Esophagus squamous epithelium (tissue), 4 donors: Measurements from ENCODE around the gene CATSPER4.

ENCODE experiments used
- POLR2A ChIP-seq, 4 donors: fragments of 450-650 bp; IDR thresholded peaks; one replicate each; pipeline ENCODE4 v1.6.1; 2017; ENCODE audit warnings: antibody characterized with exemption in 4 of 4, mild to moderate bottlenecking in 4 of 4, moderate library complexity in 3 of 4
- TF ChIP-seq, protein P1 (sequence below), 6 experiments: fragments of 450-650 bp in 4 of 6; fragments of 200-600 bp in 2 of 6; sonication (generic) in 2 of 6; IDR thresholded peaks; one replicate each; pipeline ENCODE4 v1.5.1; 2016 to 2019; ENCODE audit warnings: antibody characterized with exemption in 6 of 6, mild to moderate bottlenecking in 4 of 6, moderate library complexity in 4 of 6

GRCh38 chr1:26154750-26155149 lies 35.7 kb upstream of the CATSPER4 start:
- TF ChIP-seq, protein P1, sequence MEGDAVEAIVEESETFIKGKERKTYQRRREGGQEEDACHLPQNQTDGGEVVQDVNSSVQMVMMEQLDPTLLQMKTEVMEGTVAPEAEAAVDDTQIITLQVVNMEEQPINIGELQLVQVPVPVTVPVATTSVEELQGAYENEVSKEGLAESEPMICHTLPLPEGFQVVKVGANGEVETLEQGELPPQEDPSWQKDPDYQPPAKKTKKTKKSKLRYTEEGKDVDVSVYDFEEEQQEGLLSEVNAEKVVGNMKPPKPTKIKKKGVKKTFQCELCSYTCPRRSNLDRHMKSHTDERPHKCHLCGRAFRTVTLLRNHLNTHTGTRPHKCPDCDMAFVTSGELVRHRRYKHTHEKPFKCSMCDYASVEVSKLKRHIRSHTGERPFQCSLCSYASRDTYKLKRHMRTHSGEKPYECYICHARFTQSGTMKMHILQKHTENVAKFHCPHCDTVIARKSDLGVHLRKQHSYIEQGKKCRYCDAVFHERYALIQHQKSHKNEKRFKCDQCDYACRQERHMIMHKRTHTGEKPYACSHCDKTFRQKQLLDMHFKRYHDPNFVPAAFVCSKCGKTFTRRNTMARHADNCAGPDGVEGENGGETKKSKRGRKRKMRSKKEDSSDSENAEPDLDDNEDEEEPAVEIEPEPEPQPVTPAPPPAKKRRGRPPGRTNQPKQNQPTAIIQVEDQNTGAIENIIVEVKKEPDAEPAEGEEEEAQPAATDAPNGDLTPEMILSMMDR (IDR thresholded peaks at IDR 0.05): no peak
- no peak for TF ChIP-seq POLR2A (IDR thresholded peaks at IDR 0.05)
